Activated CD8-positive, alpha-beta memory T cell treated with anti-CD3 and anti-CD28 coated beads, Interleukin-2, amount 10 ng/mL, durations not matched to agents 7 days and 5 days (primary cell): ENCODE results near the gene LOXL3. TPM values are rescaled to one million over a fixed set of nuclear protein-coding genes. Genes with fewer than 3 reads are reported as not detected.

ENCODE experiments used
- ATAC-seq: fragments of 150-1000 bp; cut with Tn5 transposase; one replicate; pipeline ENCODE4 v1.10.0; 2021; ENCODE audit warnings: moderate library complexity
- CTCF ChIA-PET: fragments of 350-600 bp; sonication (Branson Sonifier 250); formaldehyde crosslinking; loops from one replicate; lab custom pipeline; 2021; ENCODE audit warnings: antibody characterized with exemption; lab: Charles Lee
- DNase-seq: peaks from one replicate; pipeline ENCODE4 v3.0.0-alpha.2; 2020
- H3K27ac Mint-ChIP-seq: one replicate; pipeline ENCODE4 v1.8.0; 2021; ENCODE audit warnings: mild to moderate bottlenecking, mixed read lengths
- H3K27me3 Mint-ChIP-seq: one replicate; pipeline ENCODE4 v1.8.0; 2021; ENCODE audit warnings: mixed read lengths
- H3K36me3 Mint-ChIP-seq: one replicate; pipeline ENCODE4 v1.8.0; 2021; ENCODE audit warnings: mild to moderate bottlenecking, mixed read lengths
- H3K4me1 Mint-ChIP-seq: one replicate; pipeline ENCODE4 v1.8.0; 2021; ENCODE audit warnings: mixed read lengths
- H3K4me3 Mint-ChIP-seq: one replicate; pipeline ENCODE4 v1.8.0; 2021; ENCODE audit warnings: mild to moderate bottlenecking, moderate library complexity, mixed read lengths
- H3K9me3 Mint-ChIP-seq: one replicate; pipeline ENCODE4 v1.8.0; 2022; ENCODE audit warnings: low read depth, mixed read lengths
- total RNA-seq, 2 experiments: library from RNA; stranded (reverse); gene quantifications; one replicate each; pipeline ENCODE4 v1.2.3, GENCODE V29; 2021

LOXL3 gene
- total RNA-seq, 2 experiments from 2014 or later, result 0.76 to 1.8 TPM

- DNase-seq, result no peak
- no peaks in the 10 kb centered on the region for H3K36me3 Mint-ChIP-seq
- CTCF ChIA-PET, result interaction anchor here (0.8 to 10.6 kb wide), 9 partner anchors 10 to 192 kb away, joined by 3 to 124 read pairs (median 5); partner anchors contain the start of genes AUP1, CCDC142, DOK1 and HTRA2
- H3K27me3 Mint-ChIP-seq, result no peaks in the 10 kb centered on the region
- H3K27ac Mint-ChIP-seq, result peak overlapping the region; percentile 14
- peaks cover 41% of the 10 kb centered on the region for H3K4me1 Mint-ChIP-seq
- no peak for ATAC-seq
- no peaks in the 10 kb centered on the region for H3K9me3 Mint-ChIP-seq
- no peak overlapping the region for H3K4me3 Mint-ChIP-seq
Measured at GRCh38 chr2:74583504-74583903, 29.8 kb upstream of the LOXL3 start.

DNA sequence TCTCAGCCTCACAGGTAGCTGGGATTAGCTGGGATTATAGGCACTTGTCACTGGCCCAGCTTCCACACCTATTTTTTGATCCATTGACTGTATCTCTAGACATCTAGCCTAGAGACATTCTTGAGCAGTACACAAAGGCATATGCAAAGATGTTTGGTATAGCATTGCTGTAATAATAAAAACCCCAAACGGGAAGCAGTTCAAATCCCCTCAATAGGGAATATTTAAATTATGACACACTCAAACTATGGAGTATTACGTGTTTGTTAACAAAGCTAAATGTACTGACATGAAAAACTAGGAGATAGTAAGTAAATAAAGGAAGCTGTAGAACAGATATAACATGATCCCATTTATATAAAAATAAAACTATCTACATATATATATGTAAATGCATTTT is 28.4 kb upstream of the LOXL3 start:
- Mint-ChIP-seq H3K4me1 (peaks cover 47% of the 10 kb centered on the region), H3K4me3 (no peak overlapping the region), H3K27ac (no peak overlapping the region), H3K36me3 (no peaks in the 10 kb centered on the region), H3K27me3 (no peaks in the 10 kb centered on the region), H3K9me3 (no peaks in the 10 kb centered on the region)
- DNase-seq (no peak), ATAC-seq (no peak)
- CTCF ChIA-PET, result interaction anchor here (1.5 to 10.6 kb wide), 5 partner anchors 16 to 99 kb away, joined by 5 to 124 read pairs (median 79); partner anchors contain the start of genes AUP1, CCDC142, DOK1 and HTRA2

DNA sequence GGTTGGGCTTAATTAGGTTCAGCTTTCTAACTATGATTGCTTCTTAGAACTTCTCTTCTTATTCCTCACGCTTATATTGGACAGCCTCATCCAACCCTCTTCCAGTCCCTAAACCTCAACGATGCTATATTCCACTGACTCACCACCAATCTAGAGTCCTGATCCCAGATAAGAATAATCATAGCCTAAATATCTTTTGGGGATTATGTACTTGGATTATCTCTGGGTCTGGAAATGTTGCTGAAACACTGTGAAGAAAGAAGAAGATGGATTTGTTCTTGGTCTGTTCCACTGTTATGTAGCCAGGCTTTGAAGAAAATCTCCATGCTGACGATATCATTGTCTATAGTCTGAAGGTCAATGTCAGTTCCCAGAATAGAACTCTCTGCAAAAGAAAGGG is 27.7 kb upstream of the LOXL3 start:
- Mint-ChIP-seq H3K27ac (no peak overlapping the region), H3K4me3 (no peak overlapping the region), H3K4me1 (peaks cover 54% of the 10 kb centered on the region), H3K36me3 (no peaks in the 10 kb centered on the region), H3K27me3 (no peaks in the 10 kb centered on the region), H3K9me3 (no peaks in the 10 kb centered on the region)
- CTCF ChIA-PET, result interaction anchor here (10.2 to 10.6 kb wide), 2 partner anchors 32 to 50 kb away, joined by 98 to 124 read pairs; partner anchors contain the start of genes AUP1, DOK1, HTRA2 and LOXL3
- DNase-seq, result no peak
- no peak for ATAC-seq

DNA sequence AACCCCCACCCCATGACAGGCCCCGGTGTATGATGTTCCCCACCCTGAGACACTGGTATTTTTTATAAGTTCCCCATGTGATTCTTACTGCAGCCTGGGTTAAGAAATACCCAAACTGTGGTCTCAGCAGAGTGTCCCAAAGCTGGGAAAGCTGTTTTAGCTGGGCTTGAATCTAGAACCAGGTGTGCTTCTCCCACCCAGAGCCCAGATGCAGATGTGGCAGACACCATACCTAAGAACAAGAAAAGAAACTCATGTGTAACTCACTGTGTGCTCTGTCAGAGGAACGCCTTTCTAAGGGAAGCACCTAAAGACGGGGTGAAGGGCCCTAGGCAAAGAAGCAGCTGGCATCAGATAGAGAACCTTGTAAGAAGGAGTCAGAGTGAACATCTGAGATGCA is 24.7 kb upstream of the LOXL3 start:
- ATAC-seq (no peak), DNase-seq (no peak)
- Mint-ChIP-seq H3K27ac (peak overlapping the region; percentile 42), H3K4me3 (no peak overlapping the region), H3K36me3 (peaks cover 5% of the 10 kb centered on the region), H3K4me1 (peaks cover 44% of the 10 kb centered on the region), H3K9me3 (no peaks in the 10 kb centered on the region), H3K27me3 (no peaks in the 10 kb centered on the region)
- CTCF ChIA-PET, result interaction anchor here (1.1 to 5.1 kb wide), 2 partner anchors 10 to 32 kb away, joined by 3 to 39 read pairs; no protein-coding TSS in a partner anchor

DNA sequence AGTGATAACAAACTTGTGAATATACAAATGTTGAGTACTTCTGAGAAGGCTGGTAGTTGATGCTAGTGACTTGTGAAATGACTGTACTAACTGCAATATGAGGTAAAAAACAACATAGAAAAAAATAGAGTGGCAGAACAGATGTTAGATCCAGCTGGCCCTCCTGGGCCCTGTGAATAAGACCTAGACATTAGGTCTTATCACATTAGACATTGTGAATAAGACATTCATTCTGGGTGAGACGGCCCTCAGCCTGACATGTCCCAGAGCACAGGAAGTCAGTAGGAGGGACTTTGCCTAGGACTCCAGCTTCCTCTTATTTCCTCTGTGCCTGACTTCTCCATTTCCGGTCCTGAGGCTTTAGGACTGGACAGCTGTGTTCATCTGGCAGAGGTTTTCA is 23.7 kb upstream of the LOXL3 start:
- no peaks in the 10 kb centered on the region for H3K9me3 Mint-ChIP-seq
- no peak overlapping the region for H3K4me3 Mint-ChIP-seq
- H3K36me3 Mint-ChIP-seq, result peaks cover 5% of the 10 kb centered on the region
- CTCF ChIA-PET, result interaction anchor here (1.1 to 5.1 kb wide), 3 partner anchors 8 to 31 kb away, joined by 3 to 39 read pairs (median 4); no protein-coding TSS in a partner anchor
- peaks cover 42% of the 10 kb centered on the region for H3K4me1 Mint-ChIP-seq
- DNase-seq (no peak), ATAC-seq (peak; percentile 69)
- no peaks in the 10 kb centered on the region for H3K27me3 Mint-ChIP-seq
- H3K27ac Mint-ChIP-seq, result peak overlapping the region; percentile 51

GRCh38 chr2:74576863-74577229 is 23.1 kb upstream of the LOXL3 start:
- Mint-ChIP-seq H3K36me3 (peaks cover 5% of the 10 kb centered on the region), H3K27ac (peak overlapping the region; percentile 48), H3K9me3 (no peaks in the 10 kb centered on the region), H3K4me3 (no peak overlapping the region), H3K4me1 (peaks cover 44% of the 10 kb centered on the region), H3K27me3 (no peaks in the 10 kb centered on the region)
- CTCF ChIA-PET, result interaction anchor here (0.8 to 5.1 kb wide), 3 partner anchors 8 to 11 kb away, joined by 4 to 39 read pairs (median 5); no protein-coding TSS in a partner anchor
- no peak for ATAC-seq
- DNase-seq, result no peak

DNA sequence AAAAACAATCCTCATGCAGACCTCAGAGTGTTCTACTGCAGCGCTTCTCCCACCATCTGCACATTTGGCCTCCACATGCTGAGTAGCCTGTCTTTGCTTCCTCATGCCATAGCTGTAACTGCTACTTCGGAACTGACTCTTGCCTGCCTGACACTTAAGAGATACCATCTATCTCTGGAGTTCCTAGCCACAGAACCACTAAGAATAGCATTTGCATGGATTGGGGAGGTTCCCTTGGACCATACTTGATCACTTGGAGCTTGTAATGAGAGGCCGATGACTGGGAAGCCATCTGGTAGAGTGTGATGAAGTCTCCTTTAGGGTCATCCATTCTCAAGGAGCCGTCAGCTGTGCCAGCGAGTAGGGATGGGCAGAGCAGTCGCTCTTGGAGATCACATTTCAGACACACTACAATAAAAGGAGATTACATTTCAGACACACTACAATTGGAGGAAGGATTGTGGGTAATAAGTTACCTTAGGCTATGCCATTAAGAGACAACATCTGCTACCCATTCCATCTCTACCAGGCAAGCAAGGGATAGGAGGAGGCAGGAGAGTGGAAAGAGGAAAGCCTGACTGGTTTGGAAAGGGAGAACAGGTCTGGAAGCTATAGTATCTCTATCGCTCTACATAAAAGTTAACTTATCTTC is 22.6 kb upstream of the LOXL3 start:
- no peak overlapping the region for H3K4me3 Mint-ChIP-seq
- DNase-seq (no peak), ATAC-seq (no peak)
- no peak overlapping the region for H3K27ac Mint-ChIP-seq
- H3K4me1 Mint-ChIP-seq, result peaks cover 44% of the 10 kb centered on the region
- no peaks in the 10 kb centered on the region for H3K9me3 Mint-ChIP-seq
- CTCF ChIA-PET, result interaction anchor here (0.8 to 5.1 kb wide), 6 partner anchors 8 to 26 kb away, joined by 3 to 39 read pairs (median 4); no protein-coding TSS in a partner anchor
- H3K36me3 Mint-ChIP-seq, result peaks cover 5% of the 10 kb centered on the region
- no peaks in the 10 kb centered on the region for H3K27me3 Mint-ChIP-seq

- ATAC-seq (no peak), DNase-seq (no peak)
- peaks cover 5% of the 10 kb centered on the region for H3K36me3 Mint-ChIP-seq
- H3K4me3 Mint-ChIP-seq, result no peak overlapping the region
- H3K4me1 Mint-ChIP-seq, result peaks cover 44% of the 10 kb centered on the region
- H3K9me3 Mint-ChIP-seq, result no peaks in the 10 kb centered on the region
- CTCF ChIA-PET, result interaction anchor here (0.9 to 5.1 kb wide), 6 partner anchors 9 to 92 kb away, joined by 3 to 39 read pairs (median 4); partner anchors contain the start of genes CCDC142 and TTC31
- H3K27me3 Mint-ChIP-seq, result no peaks in the 10 kb centered on the region
- no peak overlapping the region for H3K27ac Mint-ChIP-seq
Measured at GRCh38 chr2:74575320-74575719, 21.6 kb upstream of the LOXL3 start.

DNA sequence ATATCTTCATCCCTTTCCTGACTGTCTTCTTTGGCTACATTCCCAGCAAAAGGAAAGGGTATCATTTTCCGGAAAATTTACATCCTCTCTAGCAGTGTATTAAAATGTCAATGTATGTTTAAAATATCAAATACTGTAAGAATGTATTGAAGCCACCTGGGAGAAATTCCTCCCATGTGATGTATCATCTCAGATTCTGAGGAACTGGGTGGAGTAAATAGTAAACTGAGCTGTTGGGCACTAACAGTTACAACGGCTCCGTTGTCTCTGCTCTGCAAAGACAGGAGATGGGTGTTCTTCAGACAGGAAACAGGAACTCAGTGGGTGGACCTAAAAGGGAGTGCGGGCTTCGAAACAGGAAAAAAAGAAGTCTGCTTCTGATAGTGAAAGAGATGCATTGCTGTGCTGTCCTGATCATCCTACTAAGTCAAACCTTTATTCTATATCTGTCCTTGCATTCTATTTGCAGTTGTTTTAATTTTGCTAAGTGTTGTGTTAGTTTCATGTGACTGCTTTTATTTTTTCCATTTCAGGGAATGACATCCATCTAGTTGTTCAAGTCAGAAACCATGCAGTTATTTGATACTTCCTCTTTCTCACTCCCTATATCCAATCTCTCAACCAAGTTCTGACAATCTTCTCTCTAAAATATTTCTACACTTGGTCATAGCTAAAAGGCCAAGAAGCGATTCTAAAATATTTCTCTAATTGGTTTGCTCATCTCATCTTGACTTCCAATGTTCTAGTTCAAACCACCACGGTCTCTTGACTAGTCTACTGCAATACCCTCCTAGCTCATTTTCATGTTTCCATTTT is 20.2 kb upstream of the LOXL3 start:
- H3K9me3 Mint-ChIP-seq, result no peaks in the 10 kb centered on the region
- H3K27ac Mint-ChIP-seq, result peak overlapping the region; percentile 70
- ATAC-seq, result peak; percentile 78

GRCh38 chr2:74572178-74572925 is 18.6 kb upstream of the LOXL3 start:
- H3K9me3 Mint-ChIP-seq, result no peaks in the 10 kb centered on the region
- DNase-seq, result no peak
- peaks cover 45% of the 10 kb centered on the region for H3K4me1 Mint-ChIP-seq

More for the DNA sequence above, 20.2 kb upstream of the LOXL3 start:
- peak overlapping the region; percentile 52 for H3K4me3 Mint-ChIP-seq
- CTCF ChIA-PET, result interaction anchor here (1.0 to 5.1 kb wide), 8 partner anchors 10 to 396 kb away, joined by 3 to 39 read pairs (median 4); partner anchors contain the start of gene MOB1A
- H3K4me1 Mint-ChIP-seq, result peaks cover 42% of the 10 kb centered on the region
- peaks cover 5% of the 10 kb centered on the region for H3K36me3 Mint-ChIP-seq
- DNase-seq, result peak; percentile 61
- no peaks in the 10 kb centered on the region for H3K27me3 Mint-ChIP-seq

GRCh38 chr2:74571058-74571457 is 17.3 kb upstream of the LOXL3 start:
- no peaks in the 10 kb centered on the region for H3K9me3 Mint-ChIP-seq
- H3K4me3 Mint-ChIP-seq, result no peak overlapping the region
- DNase-seq (no peak), ATAC-seq (peak; percentile 58)
- H3K27me3 Mint-ChIP-seq, result no peaks in the 10 kb centered on the region
- CTCF ChIA-PET, result interaction anchor here (0.8 to 2.1 kb wide), 3 partner anchors 15 to 89 kb away, joined by 3 to 6 read pairs (median 4); partner anchors contain the start of gene CCDC142
- peaks cover 43% of the 10 kb centered on the region for H3K4me1 Mint-ChIP-seq
- no peak overlapping the region for H3K27ac Mint-ChIP-seq
- H3K36me3 Mint-ChIP-seq, result peaks cover 5% of the 10 kb centered on the region

More at GRCh38 chr2:74572178-74572925, 18.6 kb upstream of the LOXL3 start:
- H3K36me3 Mint-ChIP-seq, result peaks cover 5% of the 10 kb centered on the region
- CTCF ChIA-PET, result interaction anchor here (0.8 to 4.3 kb wide), 3 partner anchors 12 to 90 kb away, joined by 3 to 22 read pairs (median 6); partner anchors contain the start of gene CCDC142
- no peak overlapping the region for H3K27ac Mint-ChIP-seq
- H3K27me3 Mint-ChIP-seq, result no peaks in the 10 kb centered on the region
- ATAC-seq, result no peak
- no peak overlapping the region for H3K4me3 Mint-ChIP-seq

- no peak overlapping the region for H3K27ac Mint-ChIP-seq
- peaks cover 5% of the 10 kb centered on the region for H3K36me3 Mint-ChIP-seq
- CTCF ChIA-PET, result interaction anchor here (0.7 to 1.6 kb wide), 2 partner anchors 16 to 179 kb away, joined by 3 to 4 read pairs; no protein-coding TSS in a partner anchor
- no peak for DNase-seq
- peaks cover 43% of the 10 kb centered on the region for H3K4me1 Mint-ChIP-seq
- H3K27me3 Mint-ChIP-seq, result no peaks in the 10 kb centered on the region
- ATAC-seq, result no peak
- no peak overlapping the region for H3K4me3 Mint-ChIP-seq
- no peaks in the 10 kb centered on the region for H3K9me3 Mint-ChIP-seq
Measured at GRCh38 chr2:74569686-74570085, 15.9 kb upstream of the LOXL3 start.
